GM12891 (cell line): Measurements from ENCODE around the gene CALCOCO2.

Experiments used
- PAX5 ChIP-seq: IDR thresholded peaks from 2 replicates; pipeline ENCODE4 v1.6.1; 2011; ENCODE audit warnings: low read length, moderate library complexity, mild to moderate bottlenecking; ENCODE audit not compliant: insufficient read depth, severe bottlenecking
- POLR2A ChIP-seq: IDR thresholded peaks from 2 replicates; pipeline ENCODE4 v1.6.1; 2011; ENCODE audit warnings: low read depth, low read length, control low read depth
- POLR2AphosphoS5 ChIP-seq: IDR thresholded peaks from 2 replicates; pipeline ENCODE4 v1.6.1; 2011; ENCODE audit warnings: low read depth, low read length, control low read depth
- TAF1 ChIP-seq: IDR thresholded peaks from 2 replicates; pipeline ENCODE4 v1.6.1; 2011; ENCODE audit warnings: low read depth, low read length, control low read depth

DNA sequence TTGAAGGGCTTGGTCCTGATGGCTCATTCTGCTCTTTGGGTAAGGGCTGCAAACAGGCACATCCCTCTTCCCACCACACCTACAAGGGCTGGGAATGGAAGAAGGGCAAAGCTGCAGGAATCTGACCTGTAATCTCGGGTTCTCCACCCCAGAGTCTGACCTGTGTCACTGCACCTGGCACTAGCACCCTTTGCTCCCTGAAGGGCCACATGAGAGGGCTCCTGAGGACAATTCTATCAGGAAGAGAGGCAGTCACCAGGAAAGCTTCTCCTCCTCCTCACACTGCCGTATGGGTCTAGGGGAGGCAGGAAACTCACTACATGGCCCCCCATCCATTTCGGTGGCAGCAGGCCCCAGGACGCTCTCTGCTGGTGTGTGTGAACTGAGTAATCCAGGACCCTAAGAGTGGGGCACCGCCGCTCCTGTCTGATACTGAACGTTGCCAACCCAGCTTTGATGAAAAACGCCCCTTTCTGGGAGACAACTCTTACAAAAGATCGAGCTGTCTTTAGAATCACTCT lies 40.2 kb upstream of the CALCOCO2 start:
- TF ChIP-seq POLR2AphosphoS5 (no peak), PAX5 (no peak), POLR2A (no peak), TAF1 (no peak)
